Lower lobe of right lung (tissue), 2 donors: ENCODE measurements around the gene POLR3G. TPM values are rescaled to one million over a fixed set of nuclear protein-coding genes. Genes with fewer than 3 reads are reported as not detected.

Experiments
- ATAC-seq, 2 donors: fragments of 200-7000 bp; cut with Tn5 transposase; one replicate each; pipeline ENCODE4 v1.9.1; 2020 to 2022; ENCODE audit warnings: mild to moderate bottlenecking in 2 of 2, moderate library complexity in 2 of 2
- DNase-seq: peaks from one replicate; pipeline ENCODE4 v3.0.0-alpha.2; 2020
- H3K27ac ChIP-seq: fragments of 200-600 bp; one replicate; pipeline ENCODE4 v1.8.0; 2022
- H3K27me3 ChIP-seq: fragments of 200-600 bp; one replicate; pipeline ENCODE4 v1.8.0; 2022; ENCODE audit warnings: low read depth
- H3K36me3 ChIP-seq: fragments of 200-600 bp; one replicate; pipeline ENCODE4 v1.8.0; 2022; ENCODE audit warnings: mild to moderate bottlenecking
- H3K4me1 ChIP-seq: fragments of 200-600 bp; one replicate; pipeline ENCODE4 v1.8.0; 2022
- H3K4me3 ChIP-seq: fragments of 200-600 bp; one replicate; pipeline ENCODE4 v1.8.0; 2022; ENCODE audit warnings: mild to moderate bottlenecking
- H3K9me3 ChIP-seq: fragments of 200-600 bp; one replicate; pipeline ENCODE4 v1.8.0; 2022
- CTCF ChIP-seq: fragments of 200-600 bp; IDR thresholded peaks from one replicate; pipeline ENCODE4 v1.8.0; 2022; ENCODE audit warnings: antibody characterized with exemption, mild to moderate bottlenecking
- intact Hi-C: fragments of 100-400 bp; cut with DNase I; formaldehyde crosslinking; loops from one replicate; pipeline ENCODE4 v1.11.0; 2022
- total RNA-seq: library from RNA; stranded (reverse); fragmentation: NEBNext Ultra II Directional; extraction: Animal tissue kit (Norgen Biotek cat#: 25700); gene quantifications from one replicate; pipeline ENCODE4 v1.2.1, GENCODE V29; 2021
- donor health status: DM: no; HTN: yes; CAD: no; lungs with severe emphysema.

POLR3G gene
- total RNA-seq, 1 donor from 2014 or later, result 1.8 TPM

GRCh38 chr5:90446961-90447360 lies 27.7 kb upstream of the POLR3G start:
- no peaks in the 10 kb centered on the region for H3K4me1 ChIP-seq
- H3K27ac ChIP-seq, result no peak overlapping the region
- no peaks in the 10 kb centered on the region for H3K36me3 ChIP-seq
- no peak for ATAC-seq
- H3K4me3 ChIP-seq, result no peak overlapping the region
- DNase-seq, result no peak
- no peaks in the 10 kb centered on the region for H3K27me3 ChIP-seq
- no peak for TF ChIP-seq CTCF
- H3K9me3 ChIP-seq, result no peaks in the 10 kb centered on the region
- intact Hi-C loops, result no loop called here

- TF ChIP-seq CTCF, result no peak
These were observed 13.4 kb upstream of the POLR3G start for GRCh38 chr5:90461288-90461687.

GRCh38 chr5:90472783-90473395 lies 1.8 kb upstream of the POLR3G start:
- Histone ChIP-seq H3K4me1 (peaks cover 23% of the 10 kb centered on the region), H3K36me3 (no peaks in the 10 kb centered on the region), H3K27ac (no peak overlapping the region), H3K27me3 (no peaks in the 10 kb centered on the region), H3K4me3 (peak overlapping the region; percentile 96), H3K9me3 (no peaks in the 10 kb centered on the region)
- intact Hi-C loops, result no loop called here
- no peak for TF ChIP-seq CTCF
- ATAC-seq (no peak), DNase-seq (no peak)

More at GRCh38 chr5:90461288-90461687, 13.4 kb upstream of the POLR3G start:
- H3K27me3 ChIP-seq, result no peaks in the 10 kb centered on the region
- intact Hi-C loops, result no loop called here
- H3K9me3 ChIP-seq, result no peaks in the 10 kb centered on the region
- H3K4me1 ChIP-seq, result no peaks in the 10 kb centered on the region
- H3K4me3 ChIP-seq, result no peak overlapping the region
- H3K27ac ChIP-seq, result no peak overlapping the region
- ATAC-seq, result no peak
- DNase-seq, result no peak
- no peaks in the 10 kb centered on the region for H3K36me3 ChIP-seq

GRCh38 chr5:90473396-90474234 lies 1.0 kb upstream of the POLR3G start:
- H3K36me3 ChIP-seq, result no peaks in the 10 kb centered on the region
- no peak for TF ChIP-seq CTCF
- peaks cover 23% of the 10 kb centered on the region for H3K4me1 ChIP-seq
- peak; percentile 69 for DNase-seq
- peak overlapping the region; percentile 96 for H3K4me3 ChIP-seq
- no peaks in the 10 kb centered on the region for H3K9me3 ChIP-seq
- H3K27me3 ChIP-seq, result no peaks in the 10 kb centered on the region
- intact Hi-C loops, result no loop called here
- peak; percentile 62 to 65 for ATAC-seq
- H3K27ac ChIP-seq, result peak overlapping the region; percentile 83

- Histone ChIP-seq H3K27ac (no peak overlapping the region), H3K4me3 (peak overlapping the region; percentile 96), H3K9me3 (no peaks in the 10 kb centered on the region), H3K27me3 (no peaks in the 10 kb centered on the region), H3K36me3 (no peaks in the 10 kb centered on the region), H3K4me1 (peaks cover 23% of the 10 kb centered on the region)
- no peak for DNase-seq
- intact Hi-C loops, result no loop called here
- ATAC-seq, result no peak
- TF ChIP-seq CTCF, result no peak
These were observed 844 bp downstream of the POLR3G start for GRCh38 chr5:90475436-90475980.
